Measurements from ENCODE around the gene BRME1.

- TF ChIP-seq CTCF (IDR thresholded peaks at IDR 0.05; ENCODE audit: insufficient read depth, low read length, poor library complexity, severe bottlenecking) (no peak), EZH2phosphoT487 (conservative IDR thresholded peaks at IDR 0.05; ENCODE audit: low read length) (no peak)
Observed at GRCh38 chr19:13905634-13906520, at the start of gene BRME1, which contains the start of gene CC2D1A.
